A549 (cell line): ENCODE data around the gene PGAM1. TPM values are rescaled to one million over a fixed set of nuclear protein-coding genes. Genes with fewer than 3 reads are reported as not detected.

Source experiments
- ATAC-seq, 2 experiments: fragments of 200-7000 bp in 1 of 2; fragments of >200 bp in 1 of 2; cut with Nextera tagmentation in 1 of 2; cut with Tn5 transposase in 1 of 2; 3 replicates each; pipeline versions ENCODE4 v1.8.0 to v1.9.1; 2018 to 2020; ENCODE audit warnings: mild to moderate bottlenecking in 1 of 2, moderate library complexity in 1 of 2
- CTCF ChIA-PET: fragments of 300-600 bp; sonication (Branson Sonifier 250); formaldehyde crosslinking; extraction: SDS; loops from one replicate; lab custom pipeline; 2021; ENCODE audit warnings: antibody characterized with exemption, inconsistent platforms; lab: Yijun Ruan, JAX
- POLR2A ChIA-PET: fragments of 350-600 bp; formaldehyde crosslinking; extraction: SDS; loops from one replicate; lab custom pipeline; 2021; ENCODE audit warnings: antibody characterized with exemption, inconsistent platforms; lab: Yijun Ruan, JAX
- DNase-seq, 2 experiments: peaks; one replicate each; pipeline versions ENCODE4 v3.0.0 to v3.0.0-alpha.2; 2011 to 2016; ENCODE audit warnings: low read depth in 1 of 2, low spot score in 1 of 2
- FAIRE-seq: peaks from 2 replicates; lab custom pipeline; 2011; peaks lifted over from hg19 to GRCh38; lab: Jason Lieb, UNC
- H3K27ac ChIP-seq, 2 experiments: fragments of >200 bp; sonication (Bioruptor Twin); formaldehyde crosslinking; 3 replicates each; pipeline ENCODE4 v1.5.1; 2016 to 2017
- H3K4me1 ChIP-seq: fragments of >200 bp; sonication (Bioruptor Twin); formaldehyde crosslinking; 3 replicates; pipeline ENCODE4 v1.6.1; 2016
- H3K4me2 ChIP-seq: fragments of >200 bp; sonication (Bioruptor Twin); formaldehyde crosslinking; 3 replicates; pipeline ENCODE4 v1.6.1; 2016
- H3K4me3 ChIP-seq: fragments of >200 bp; sonication (Bioruptor Twin); formaldehyde crosslinking; 3 replicates; pipeline ENCODE4 v1.5.1; 2016
- H3K9me3 ChIP-seq: fragments of >200 bp; sonication (Bioruptor Twin); formaldehyde crosslinking; 3 replicates; pipeline ENCODE4 v1.6.1; 2016
- CBX2 ChIP-seq: fragments of 200-600 bp; sonication (generic); IDR thresholded peaks from 2 replicates; pipeline ENCODE4 v1.6.1; 2016; ENCODE audit warnings: low read depth, mild to moderate bottlenecking, borderline replicate concordance
- CEBPB ChIP-seq, 2 experiments: fragments of >200 bp in 1 of 2; sonication (Bioruptor Twin) in 1 of 2; formaldehyde crosslinking in 1 of 2; IDR thresholded peaks; 2 replicates each; pipeline ENCODE4 v1.6.1; 2012 to 2016
- CHD4 ChIP-seq: fragments of 200-600 bp; sonication (generic); IDR thresholded peaks from 2 replicates; pipeline ENCODE4 v1.6.1; 2016; ENCODE audit warnings: antibody characterized with exemption, mild to moderate bottlenecking, borderline replicate concordance
- EHMT2 ChIP-seq: fragments of 200-600 bp; sonication (generic); IDR thresholded peaks from 2 replicates; pipeline ENCODE4 v1.6.1; 2016; ENCODE audit warnings: antibody characterized with exemption, low read depth, mild to moderate bottlenecking, moderate library complexity
- EP300 ChIP-seq, 2 experiments: fragments of >200 bp; sonication (Bioruptor Twin); formaldehyde crosslinking; IDR thresholded peaks; 2 replicates in 1 of 2; 3 replicates in 1 of 2; pipeline ENCODE4 v1.6.1; 2016 to 2017
- GATA3 ChIP-seq: IDR thresholded peaks from 2 replicates; pipeline ENCODE4 v1.6.1; 2012; ENCODE audit warnings: borderline replicate concordance
- HOXB13 ChIP-seq: fragments of 250-450 bp; sonication (Bioruptor Pico); IDR thresholded peaks from 2 replicates; pipeline ENCODE4 v1.5.0; 2020; ENCODE audit warnings: low read depth, mild to moderate bottlenecking, moderate library complexity
- JUN ChIP-seq, 2 experiments: fragments of >200 bp; sonication (Bioruptor Twin); formaldehyde crosslinking; IDR thresholded peaks; 2 replicates in 1 of 2; 3 replicates in 1 of 2; pipeline ENCODE4 v1.6.1; 2016 to 2017
- MAZ ChIP-seq: fragments of 150-350 bp; IDR thresholded peaks from 2 replicates; pipeline ENCODE4 v1.6.1; 2014; ENCODE audit warnings: antibody characterized with exemption, low read depth, low read length, borderline replicate concordance
- NPAS2 ChIP-seq: fragments of 250-450 bp; sonication (Bioruptor Pico); IDR thresholded peaks from 2 replicates; pipeline ENCODE4 v1.8.0; 2022; ENCODE audit warnings: mild to moderate bottlenecking, moderate library complexity, borderline replicate concordance
- POLR2A ChIP-seq: IDR thresholded peaks from 2 replicates; pipeline ENCODE4 v1.6.1; 2012; ENCODE audit warnings: mild to moderate bottlenecking, low read length
- RAD21 ChIP-seq, 2 experiments: fragments of >200 bp in 1 of 2; sonication (Bioruptor Twin) in 1 of 2; formaldehyde crosslinking in 1 of 2; IDR thresholded peaks in 1 of 2; conservative IDR thresholded peaks in 1 of 2; 2 replicates in 1 of 2; 3 replicates in 1 of 2; pipeline ENCODE4 v1.6.1; 2012 to 2018; ENCODE audit warnings: inconsistent platforms in 1 of 2
- RCOR1 ChIP-seq: fragments of 150-350 bp; IDR thresholded peaks from 2 replicates; pipeline ENCODE4 v1.6.1; 2014; ENCODE audit warnings: antibody characterized with exemption, low read length, low read depth
- RFX5 ChIP-seq: fragments of 450-650 bp; IDR thresholded peaks from 2 replicates; pipeline ENCODE4 v1.7.1; 2014; ENCODE audit warnings: antibody characterized with exemption, mild to moderate bottlenecking, moderate library complexity
- SMC3 ChIP-seq: fragments of >200 bp; sonication (Bioruptor Twin); formaldehyde crosslinking; IDR thresholded peaks from 3 replicates; pipeline ENCODE4 v1.6.1; 2018; ENCODE audit warnings: inconsistent platforms
- ZC3H11A ChIP-seq: fragments of 450-650 bp; IDR thresholded peaks from 2 replicates; pipeline ENCODE4 v1.6.1; 2014; ENCODE audit warnings: antibody characterized with exemption, mild to moderate bottlenecking
- ZSCAN20 ChIP-seq: fragments of 250-450 bp; sonication (Bioruptor Pico); IDR thresholded peaks from 2 replicates; pipeline ENCODE4 v1.8.0; 2022; ENCODE audit warnings: mild to moderate bottlenecking, moderate library complexity
- WGBS: methylation state at CpG from one replicate; pipeline ENCODE4 v1.1.6; 2017; ENCODE audit errors: missing lambda C conversion rate; 5-methylcytosine and 5-hydroxymethylcytosine counted together
- polyA plus RNA-seq, 4 experiments: library from polyadenylated mRNA; depleted of rRNA in 3 of 4; stranded (reverse); fragments of >200 nt; fragmentation: RNase III in 1 of 4; extraction: RNeasy Plus Mini Kit Qiagen cat#74134 plus additional on column Dnase treatment in 1 of 4; gene quantifications; 2 replicates in 3 of 4; 3 replicates in 1 of 4; pipeline ENCODE4 v1.2.3, GENCODE V29; 2011 to 2017
- TF ChIP-seq, protein P1 (sequence below): fragments of >200 bp; sonication (Bioruptor Twin); formaldehyde crosslinking; IDR thresholded peaks from 2 replicates; pipeline ENCODE4 v1.6.1; 2016
- TF ChIP-seq, protein P2 (sequence below): fragments of >200 bp; sonication (Bioruptor Twin); formaldehyde crosslinking; IDR thresholded peaks from 3 replicates; pipeline ENCODE4 v1.5.1; 2016
- TF ChIP-seq, protein P3 (sequence below): fragments of 450-650 bp; IDR thresholded peaks from 2 replicates; pipeline ENCODE4 v1.6.1; 2014; ENCODE audit warnings: antibody characterized with exemption

The PGAM1 gene
- polyA plus RNA-seq, 2 of the 4 experiments (the other 2 are of a cell fraction): 459 to 557 TPM

- POLR2A ChIA-PET: no interaction called here
Observed at GRCh38 chr10:97463363-97464132, 37.6 kb downstream of the PGAM1 start.

DNA sequence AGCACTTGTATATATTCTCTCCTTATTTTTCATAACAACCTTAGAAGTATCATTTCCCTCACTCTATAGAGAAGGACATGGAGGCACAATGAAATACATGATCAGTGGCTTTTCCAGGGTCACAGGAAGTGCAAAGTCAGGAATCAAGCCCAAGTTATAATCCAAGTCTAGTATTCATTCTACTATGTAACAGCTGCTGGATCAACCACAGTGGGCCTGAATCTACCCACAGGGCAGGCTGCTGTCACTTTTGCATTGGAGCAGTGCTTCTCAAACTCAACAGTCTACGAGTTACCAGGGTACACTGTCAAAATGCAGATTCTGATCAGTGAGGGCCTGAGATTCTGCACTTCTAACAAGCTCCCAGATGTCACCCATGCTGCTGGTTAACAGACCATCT, 38.2 kb downstream of the PGAM1 start:
- H3K4me1 ChIP-seq: peaks cover 8% of the 10 kb centered on the region
- peak; percentile 18 for FAIRE-seq
- no peaks in the 10 kb centered on the region for H3K9me3 ChIP-seq
- 60% methylated on average over 1 of the region's 1 CpG for WGBS
- peak in 1 of 2 experiments; percentile 12; a peak in 3 of 6 replicates for ATAC-seq
- ChIA-PET POLR2A (interaction anchor here (0.9 kb wide), 1 partner anchor 10 kb away, joined by 4 read pairs; no protein-coding TSS in a partner anchor), CTCF (interaction anchor here (0.6 to 12.9 kb wide), 38 partner anchors 10 to 670 kb away, joined by 3 to 218 read pairs (median 4); partner anchors contain the start of gene R3HCC1L)
- no peak for DNase-seq
- H3K27ac ChIP-seq: peak overlapping the region in 1 of 2 experiments; percentile 10; a peak in 1 of 6 replicates
- no peak for TF ChIP-seq EP300 (IDR thresholded peaks at IDR 0.05)
- TF ChIP-seq MAZ: no peak
- TF ChIP-seq ZSCAN20 (CRISPR knock-in tag): no peak
- TF ChIP-seq HOXB13 (CRISPR knock-in tag): no peak
- TF ChIP-seq RCOR1: no peak
- TF ChIP-seq CBX2: no peak
- TF ChIP-seq ZC3H11A: no peak
- TF ChIP-seq, protein P1, sequence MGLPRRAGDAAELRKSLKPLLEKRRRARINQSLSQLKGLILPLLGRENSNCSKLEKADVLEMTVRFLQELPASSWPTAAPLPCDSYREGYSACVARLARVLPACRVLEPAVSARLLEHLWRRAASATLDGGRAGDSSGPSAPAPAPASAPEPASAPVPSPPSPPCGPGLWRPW: no peak
- TF ChIP-seq CHD4: no peak
- no peak for TF ChIP-seq SMC3
- no peak overlapping the region for H3K4me3 ChIP-seq
- no peak overlapping the region for H3K4me2 ChIP-seq

More at GRCh38 chr10:97463363-97464132, 37.6 kb downstream of the PGAM1 start:
- H3K4me2 ChIP-seq: no peak overlapping the region
- H3K4me1 ChIP-seq: peaks cover 8% of the 10 kb centered on the region
- WGBS: 58% methylated on average over 4 of the region's 4 CpGs
- TF ChIP-seq NPAS2 (CRISPR knock-in tag) (no peak), EHMT2 (no peak), CEBPB (IDR thresholded peaks at IDR 0.05) (peak; percentile 80 to 87), GATA3 (0 out of 2 replicates have a peak, but pooled peaks have one; percentile 10), SMC3 (peak; percentile 76), RAD21 (conservative IDR thresholded peaks at IDR 0.05 in 1 of 2, IDR thresholded peaks at IDR 0.05 in 1 of 2) (peak; percentile 83 to 84), POLR2A (no peak), JUN (IDR thresholded peaks at IDR 0.05) (0 out of 5 replicates have a peak, but pooled peaks of 1 of the 2 experiments have one; percentile 28), RFX5 (no peak)
- TF ChIP-seq, protein P2, sequence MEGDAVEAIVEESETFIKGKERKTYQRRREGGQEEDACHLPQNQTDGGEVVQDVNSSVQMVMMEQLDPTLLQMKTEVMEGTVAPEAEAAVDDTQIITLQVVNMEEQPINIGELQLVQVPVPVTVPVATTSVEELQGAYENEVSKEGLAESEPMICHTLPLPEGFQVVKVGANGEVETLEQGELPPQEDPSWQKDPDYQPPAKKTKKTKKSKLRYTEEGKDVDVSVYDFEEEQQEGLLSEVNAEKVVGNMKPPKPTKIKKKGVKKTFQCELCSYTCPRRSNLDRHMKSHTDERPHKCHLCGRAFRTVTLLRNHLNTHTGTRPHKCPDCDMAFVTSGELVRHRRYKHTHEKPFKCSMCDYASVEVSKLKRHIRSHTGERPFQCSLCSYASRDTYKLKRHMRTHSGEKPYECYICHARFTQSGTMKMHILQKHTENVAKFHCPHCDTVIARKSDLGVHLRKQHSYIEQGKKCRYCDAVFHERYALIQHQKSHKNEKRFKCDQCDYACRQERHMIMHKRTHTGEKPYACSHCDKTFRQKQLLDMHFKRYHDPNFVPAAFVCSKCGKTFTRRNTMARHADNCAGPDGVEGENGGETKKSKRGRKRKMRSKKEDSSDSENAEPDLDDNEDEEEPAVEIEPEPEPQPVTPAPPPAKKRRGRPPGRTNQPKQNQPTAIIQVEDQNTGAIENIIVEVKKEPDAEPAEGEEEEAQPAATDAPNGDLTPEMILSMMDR: peak; percentile 95
- TF ChIP-seq, protein P3, sequence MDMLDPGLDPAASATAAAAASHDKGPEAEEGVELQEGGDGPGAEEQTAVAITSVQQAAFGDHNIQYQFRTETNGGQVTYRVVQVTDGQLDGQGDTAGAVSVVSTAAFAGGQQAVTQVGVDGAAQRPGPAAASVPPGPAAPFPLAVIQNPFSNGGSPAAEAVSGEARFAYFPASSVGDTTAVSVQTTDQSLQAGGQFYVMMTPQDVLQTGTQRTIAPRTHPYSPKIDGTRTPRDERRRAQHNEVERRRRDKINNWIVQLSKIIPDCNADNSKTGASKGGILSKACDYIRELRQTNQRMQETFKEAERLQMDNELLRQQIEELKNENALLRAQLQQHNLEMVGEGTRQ: no peak
- TF ChIP-seq, all 56 proteins: peak for 6
- peak overlapping the region in 1 of 2 experiments; percentile 10; a peak in 1 of 6 replicates for H3K27ac ChIP-seq
- DNase-seq: peak; percentile 62 to 63
- peak; percentile 76 for FAIRE-seq
- ATAC-seq: peak; percentile 67 to 75; a peak in 5 of 6 replicates
- CTCF ChIA-PET: interaction anchor here (0.6 to 12.9 kb wide), 39 partner anchors 11 to 268 kb away, joined by 3 to 218 read pairs (median 4); partner anchors contain the start of gene ANKRD2
- H3K4me3 ChIP-seq: no peak overlapping the region
- H3K9me3 ChIP-seq: no peaks in the 10 kb centered on the region
